ENCODE measurements around the gene FGF12. TPM values are rescaled to one million over a fixed set of nuclear protein-coding genes. Genes with fewer than 3 reads are reported as not detected.

The FGF12 gene
- total RNA-seq, 4 donors from 2014 or later, result 0.32 to 0.55 TPM; not detected in 2

DNA sequence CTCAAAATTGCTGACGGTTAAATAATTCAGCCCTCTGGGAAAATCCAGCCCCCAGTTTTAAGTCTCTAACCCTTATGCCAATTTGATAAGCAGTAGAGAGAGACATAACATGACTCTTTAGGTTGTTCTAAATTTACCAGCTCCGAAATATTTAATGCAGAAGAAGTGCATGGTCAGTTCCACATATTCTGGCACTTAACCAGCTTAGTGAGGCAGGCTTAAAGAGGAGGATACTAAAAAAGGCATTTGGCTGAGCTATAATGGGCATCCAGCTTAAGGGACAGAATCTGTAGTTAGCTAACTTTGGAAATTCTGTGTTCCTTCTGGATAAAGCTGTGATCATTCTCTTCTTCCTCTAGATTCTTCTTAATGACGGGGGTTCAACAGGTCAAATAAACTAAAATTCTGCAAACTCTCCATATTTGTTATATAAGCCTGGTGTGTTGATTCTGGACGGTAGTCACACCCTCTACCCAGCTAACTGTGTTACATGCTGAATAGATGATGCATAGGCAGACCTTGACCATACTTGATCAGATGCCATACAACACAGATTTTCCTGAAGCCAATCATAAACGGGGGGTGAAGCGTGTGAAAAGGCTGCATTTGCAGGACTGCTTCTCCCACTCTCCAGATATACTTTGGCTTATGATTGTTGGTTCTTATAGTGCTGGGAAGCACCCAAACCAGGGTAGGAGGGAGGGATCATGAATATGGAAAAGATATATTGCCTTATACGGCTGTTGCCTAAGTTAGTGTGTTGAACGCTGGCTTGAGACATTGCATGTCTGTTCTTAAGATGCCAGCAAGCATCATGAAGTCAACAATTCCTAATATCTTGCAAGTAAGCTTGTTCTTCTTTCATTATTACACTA, 118.4 kb downstream of the FGF12 start:
- Histone ChIP-seq H3K36me3 (no peaks in the 10 kb centered on the region), H3K9me3 (no peaks in the 10 kb centered on the region), H3K4me3 (no peak overlapping the region), H3K27ac (no peak overlapping the region), H3K4me1 (no peaks in the 10 kb centered on the region), H3K27me3 (no peaks in the 10 kb centered on the region)
- TF ChIP-seq EP300 (IDR thresholded peaks at IDR 0.05; ENCODE audit: low read depth) (no peak), POLR2A (IDR thresholded peaks at IDR 0.05) (no peak), POLR2AphosphoS5 (IDR thresholded peaks at IDR 0.05) (no peak), CTCF (IDR thresholded peaks at IDR 0.05) (no peak)
- WGBS, 2 donors (ENCODE audit: low coverage in 1 of 2), result 70 to 80% methylated on average over 8 of the region's 8 CpGs
- no peak for DNase-seq
- intact Hi-C loops (cut with DNase I; ENCODE audit: low total_unique reads) (no loop called here), in situ Hi-C loops (cut with MboI; ENCODE audit: low pct_ligation_motif_present in 1 of 4, low pct_unique_long_range_greater_than_20kb in 1 of 4, low sequenced_read_pairs in 3 of 4) (no loop called here)

DNA sequence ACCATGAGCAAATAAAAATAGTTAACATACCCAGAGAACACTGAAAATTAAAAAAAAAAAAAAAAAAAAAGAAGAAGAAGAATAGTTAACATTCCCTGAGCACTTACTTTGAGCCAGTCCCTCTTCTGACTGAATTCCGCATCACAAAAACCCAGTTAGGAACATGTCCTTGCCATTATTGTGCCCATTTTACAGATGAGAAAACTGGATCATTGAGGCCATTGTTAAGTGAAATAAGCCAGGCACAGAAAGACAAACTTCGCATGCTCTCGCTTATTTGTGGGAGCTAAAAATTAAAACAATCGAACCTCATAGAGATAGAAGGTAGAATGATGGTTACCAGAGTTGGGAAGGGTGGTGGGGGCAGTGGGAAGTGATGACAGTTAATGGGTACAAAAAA, 119.5 kb downstream of the FGF12 start:
- Histone ChIP-seq H3K36me3 (no peaks in the 10 kb centered on the region), H3K4me3 (no peak overlapping the region), H3K9me3 (peaks cover 0 to 5% of the 10 kb centered on the region in 2 donors), H3K4me1 (no peaks in the 10 kb centered on the region), H3K27me3 (no peaks in the 10 kb centered on the region), H3K27ac (no peak overlapping the region)
- 91 to 97% methylated on average over 4 of the region's 4 CpGs for WGBS, 2 donors (ENCODE audit: low coverage in 1 of 2)
- intact Hi-C loops (cut with DNase I; ENCODE audit: low total_unique reads), result no loop called here
- in situ Hi-C loops (cut with MboI; ENCODE audit: low pct_ligation_motif_present in 1 of 4, low pct_unique_long_range_greater_than_20kb in 1 of 4, low sequenced_read_pairs in 3 of 4), result no loop called here
- TF ChIP-seq POLR2AphosphoS5 (IDR thresholded peaks at IDR 0.05) (no peak), EP300 (IDR thresholded peaks at IDR 0.05; ENCODE audit: low read depth) (no peak), POLR2A (IDR thresholded peaks at IDR 0.05) (no peak), CTCF (IDR thresholded peaks at IDR 0.05) (no peak)
- DNase-seq, result no peak

GRCh38 chr3:192597913-192598312, 129.4 kb downstream of the FGF12 start:
- 40 to 48% methylated on average over 1 to 2 of the region's 2 CpGs for WGBS, 2 donors (ENCODE audit: low coverage in 1 of 2)
- no peak for TF ChIP-seq CTCF (IDR thresholded peaks at IDR 0.05)
- no peak for TF ChIP-seq POLR2AphosphoS5 (IDR thresholded peaks at IDR 0.05)
- no peak for TF ChIP-seq POLR2A (IDR thresholded peaks at IDR 0.05)
- no peak for TF ChIP-seq EP300 (IDR thresholded peaks at IDR 0.05; ENCODE audit: low read depth)
- no peak for DNase-seq
- Histone ChIP-seq H3K27ac (no peak overlapping the region), H3K4me3 (no peak overlapping the region), H3K27me3 (no peaks in the 10 kb centered on the region), H3K9me3 (no peaks in the 10 kb centered on the region), H3K4me1 (no peaks in the 10 kb centered on the region), H3K36me3 (no peaks in the 10 kb centered on the region)
- intact Hi-C loops (cut with DNase I; ENCODE audit: low total_unique reads) (no loop called here), in situ Hi-C loops (cut with MboI; ENCODE audit: low pct_ligation_motif_present in 1 of 4, low pct_unique_long_range_greater_than_20kb in 1 of 4, low sequenced_read_pairs in 3 of 4) (no loop called here)

GRCh38 chr3:192597506-192597905, 129.8 kb downstream of the FGF12 start:
- H3K27me3 ChIP-seq, result no peaks in the 10 kb centered on the region
- H3K4me1 ChIP-seq, result no peaks in the 10 kb centered on the region
- DNase-seq, result no peak
- H3K4me3 ChIP-seq, result no peak overlapping the region
- no peak for TF ChIP-seq POLR2AphosphoS5 (IDR thresholded peaks at IDR 0.05)
- no peak for TF ChIP-seq POLR2A (IDR thresholded peaks at IDR 0.05)
- TF ChIP-seq EP300 (IDR thresholded peaks at IDR 0.05; ENCODE audit: low read depth), result no peak
- TF ChIP-seq CTCF (IDR thresholded peaks at IDR 0.05), result no peak
- H3K36me3 ChIP-seq, result no peaks in the 10 kb centered on the region
- in situ Hi-C loops (cut with MboI; ENCODE audit: low pct_ligation_motif_present in 1 of 4, low pct_unique_long_range_greater_than_20kb in 1 of 4, low sequenced_read_pairs in 3 of 4) (no loop called here), intact Hi-C loops (cut with DNase I; ENCODE audit: low total_unique reads) (no loop called here)
- H3K27ac ChIP-seq, result no peak overlapping the region
- 38 to 50% methylated on average over 2 of the region's 2 CpGs for WGBS, 2 donors (ENCODE audit: low coverage in 1 of 2)
- no peaks in the 10 kb centered on the region for H3K9me3 ChIP-seq
